ENCODE measurements around the gene CCL25. TPM values are rescaled to one million over a fixed set of nuclear protein-coding genes. Genes with fewer than 3 reads are reported as not detected.
"Not testable (repeated sequence)": the region's sequence is repeated elsewhere in the genome, so short reads cannot be mapped to it uniquely, and the experiment has no call there.

Gene CCL25
- total and polyA plus RNA-seq, 10 donors = 0.42 to 1.2 (median 0.66) TPM; not detected in 4

- Histone ChIP-seq H3K27me3 (replicated peaks in 1 of 7) (peaks cover 0 to 7% (median 0%) of the 10 kb centered on the region in 7 donors), H3K36me3 (no peaks in the 10 kb centered on the region), H3K4me3 (no peak overlapping the region), H3K4me1 (no peaks in the 10 kb centered on the region), H3K27ac (no peak overlapping the region), H3K9me3 (no peaks in the 10 kb centered on the region)
- 84 to 91% (median 87%) methylated on average over 8 of the region's 8 CpGs for WGBS, 5 donors
- intact Hi-C loops (cut with DNase I; ENCODE audit: low total_unique reads) = no loop called here
- TF ChIP-seq, protein P1, sequence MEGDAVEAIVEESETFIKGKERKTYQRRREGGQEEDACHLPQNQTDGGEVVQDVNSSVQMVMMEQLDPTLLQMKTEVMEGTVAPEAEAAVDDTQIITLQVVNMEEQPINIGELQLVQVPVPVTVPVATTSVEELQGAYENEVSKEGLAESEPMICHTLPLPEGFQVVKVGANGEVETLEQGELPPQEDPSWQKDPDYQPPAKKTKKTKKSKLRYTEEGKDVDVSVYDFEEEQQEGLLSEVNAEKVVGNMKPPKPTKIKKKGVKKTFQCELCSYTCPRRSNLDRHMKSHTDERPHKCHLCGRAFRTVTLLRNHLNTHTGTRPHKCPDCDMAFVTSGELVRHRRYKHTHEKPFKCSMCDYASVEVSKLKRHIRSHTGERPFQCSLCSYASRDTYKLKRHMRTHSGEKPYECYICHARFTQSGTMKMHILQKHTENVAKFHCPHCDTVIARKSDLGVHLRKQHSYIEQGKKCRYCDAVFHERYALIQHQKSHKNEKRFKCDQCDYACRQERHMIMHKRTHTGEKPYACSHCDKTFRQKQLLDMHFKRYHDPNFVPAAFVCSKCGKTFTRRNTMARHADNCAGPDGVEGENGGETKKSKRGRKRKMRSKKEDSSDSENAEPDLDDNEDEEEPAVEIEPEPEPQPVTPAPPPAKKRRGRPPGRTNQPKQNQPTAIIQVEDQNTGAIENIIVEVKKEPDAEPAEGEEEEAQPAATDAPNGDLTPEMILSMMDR (IDR thresholded peaks at IDR 0.05 in 8 of 11, conservative IDR thresholded peaks at IDR 0.05 in 3 of 11) = no peak
- no peak for TF ChIP-seq POLR2AphosphoS5 (IDR thresholded peaks at IDR 0.05)
- TF ChIP-seq POLR2A (IDR thresholded peaks at IDR 0.05) = no peak
- DNase-seq = no peak
Measured at GRCh38 chr19:8030960-8031359, 21.6 kb upstream of the CCL25 start.

DNA sequence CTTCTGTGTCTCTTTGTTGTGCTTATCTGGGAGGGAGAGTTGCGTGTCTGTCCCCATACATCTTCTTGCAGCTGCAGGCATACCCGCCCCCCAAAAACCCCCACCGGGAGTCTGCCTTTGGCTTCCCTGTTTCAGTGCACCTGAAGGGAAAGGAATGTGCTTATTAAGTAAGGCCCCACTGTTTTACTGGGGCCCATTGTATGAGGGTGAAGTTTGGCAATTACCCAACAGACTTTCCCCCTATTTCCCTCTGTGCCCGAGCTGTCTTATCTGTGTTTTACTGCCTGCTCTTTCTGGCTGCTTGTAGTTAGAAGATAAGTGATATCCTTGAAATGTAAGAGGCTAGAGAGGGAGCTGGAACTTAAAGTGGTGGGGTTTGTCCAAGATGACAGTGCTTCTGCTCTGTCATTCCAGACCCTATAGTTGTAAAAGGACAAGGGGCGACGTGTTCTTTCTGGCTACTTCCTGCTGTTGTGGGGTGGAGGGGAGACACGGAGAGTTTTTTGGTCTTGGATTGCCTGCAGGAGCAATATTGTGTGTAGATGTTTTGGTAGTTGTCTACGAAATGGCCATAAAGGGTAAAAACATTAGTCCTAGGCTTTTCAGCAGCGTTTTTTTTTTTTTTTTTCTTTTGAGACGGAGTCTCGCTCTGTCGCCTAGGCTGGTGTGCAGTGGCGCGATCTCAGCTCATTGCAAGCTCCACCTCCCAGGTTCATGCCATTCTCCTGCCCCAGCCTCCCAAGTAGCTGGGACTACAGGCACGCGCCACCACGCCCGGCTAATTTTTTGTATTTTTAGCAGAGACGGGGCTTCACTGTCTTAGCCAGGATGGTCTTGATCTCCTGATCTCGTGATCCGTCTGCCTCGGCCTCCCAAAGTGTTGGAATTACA lies 19.0 kb upstream of the CCL25 start:
- H3K36me3 ChIP-seq; H3K27ac ChIP-seq; DNase-seq; H3K9me3 ChIP-seq; H3K4me3 ChIP-seq; intact Hi-C loops (cut with DNase I; ENCODE audit: low total_unique reads); H3K4me1 ChIP-seq: not testable (repeated sequence)
- WGBS, 5 donors = 56 to 67% (median 61%) methylated on average over 22 of the region's 22 CpGs
- H3K27me3 ChIP-seq (replicated peaks in 1 of 7) = peaks cover 0 to 21% (median 0%) of the 10 kb centered on the region in 7 donors

GRCh38 chr19:8034178-8034525 lies 18.4 kb upstream of the CCL25 start:
- WGBS, 5 donors = 83 to 94% (median 91%) methylated on average over 6 of the region's 6 CpGs
- H3K27ac ChIP-seq = no peak overlapping the region
- peaks cover 0 to 21% (median 0%) of the 10 kb centered on the region in 7 donors for H3K27me3 ChIP-seq (replicated peaks in 1 of 7)
- H3K9me3 ChIP-seq = no peaks in the 10 kb centered on the region
- H3K4me3 ChIP-seq = no peak overlapping the region
- TF ChIP-seq POLR2A (IDR thresholded peaks at IDR 0.05) (no peak), POLR2AphosphoS5 (IDR thresholded peaks at IDR 0.05) (no peak)
- TF ChIP-seq, protein P1 (IDR thresholded peaks at IDR 0.05 in 8 of 11, conservative IDR thresholded peaks at IDR 0.05 in 3 of 11) = no peak
- H3K36me3 ChIP-seq = no peaks in the 10 kb centered on the region
- DNase-seq = no peak
- intact Hi-C loops (cut with DNase I; ENCODE audit: low total_unique reads) = no loop called here
- no peaks in the 10 kb centered on the region for H3K4me1 ChIP-seq

- no peaks in the 10 kb centered on the region for H3K9me3 ChIP-seq
- H3K4me3 ChIP-seq = no peak overlapping the region
- DNase-seq = no peak
- intact Hi-C loops (cut with DNase I; ENCODE audit: low total_unique reads) = no loop called here
- TF ChIP-seq, protein P1 (IDR thresholded peaks at IDR 0.05 in 8 of 11, conservative IDR thresholded peaks at IDR 0.05 in 3 of 11) = no peak
- no peak for TF ChIP-seq POLR2A (IDR thresholded peaks at IDR 0.05)
- no peak for TF ChIP-seq POLR2AphosphoS5 (IDR thresholded peaks at IDR 0.05)
- H3K27me3 ChIP-seq (replicated peaks in 1 of 7) = peaks cover 0 to 24% (median 0%) of the 10 kb centered on the region in 7 donors
- H3K4me1 ChIP-seq = no peaks in the 10 kb centered on the region
- no peaks in the 10 kb centered on the region for H3K36me3 ChIP-seq
- no peak overlapping the region for H3K27ac ChIP-seq
- 77 to 87% (median 81%) methylated on average over 7 of the region's 7 CpGs for WGBS, 5 donors
Measured at GRCh38 chr19:8036434-8037099, 16.0 kb upstream of the CCL25 start.
